GM21529 (cell line): ENCODE results near the gene CACTIN.
"Not testable (repeated sequence)": the region's sequence is repeated elsewhere in the genome, so short reads cannot be mapped to it uniquely, and the experiment has no call there.

Experiments
- ATAC-seq: cut with Tn5 transposase; IDR thresholded peaks from one replicate; pipeline ENCODE4 v1.9.1; 2021; ENCODE audit not compliant: unreplicated experiment

The CACTIN gene

DNA sequence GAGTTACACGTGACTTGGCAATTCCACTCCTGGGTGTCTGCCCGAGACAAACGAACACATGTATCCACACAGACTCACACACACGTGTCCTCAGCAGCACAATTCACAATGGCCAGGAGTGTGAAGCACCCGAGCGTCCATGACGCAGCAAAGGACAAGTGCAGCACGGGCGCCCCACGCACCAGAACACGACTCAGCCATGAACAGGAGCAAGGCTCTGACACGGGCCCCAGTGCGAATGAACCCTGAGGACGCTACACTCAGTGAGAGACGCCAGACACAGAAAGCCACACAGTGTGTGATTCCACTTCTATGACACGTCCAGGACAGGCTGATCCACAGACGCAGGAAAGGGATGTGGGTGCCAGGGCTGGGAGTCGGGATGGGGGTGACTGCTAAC is 37.2 kb upstream of the CACTIN start:
- no peak for ATAC-seq

DNA sequence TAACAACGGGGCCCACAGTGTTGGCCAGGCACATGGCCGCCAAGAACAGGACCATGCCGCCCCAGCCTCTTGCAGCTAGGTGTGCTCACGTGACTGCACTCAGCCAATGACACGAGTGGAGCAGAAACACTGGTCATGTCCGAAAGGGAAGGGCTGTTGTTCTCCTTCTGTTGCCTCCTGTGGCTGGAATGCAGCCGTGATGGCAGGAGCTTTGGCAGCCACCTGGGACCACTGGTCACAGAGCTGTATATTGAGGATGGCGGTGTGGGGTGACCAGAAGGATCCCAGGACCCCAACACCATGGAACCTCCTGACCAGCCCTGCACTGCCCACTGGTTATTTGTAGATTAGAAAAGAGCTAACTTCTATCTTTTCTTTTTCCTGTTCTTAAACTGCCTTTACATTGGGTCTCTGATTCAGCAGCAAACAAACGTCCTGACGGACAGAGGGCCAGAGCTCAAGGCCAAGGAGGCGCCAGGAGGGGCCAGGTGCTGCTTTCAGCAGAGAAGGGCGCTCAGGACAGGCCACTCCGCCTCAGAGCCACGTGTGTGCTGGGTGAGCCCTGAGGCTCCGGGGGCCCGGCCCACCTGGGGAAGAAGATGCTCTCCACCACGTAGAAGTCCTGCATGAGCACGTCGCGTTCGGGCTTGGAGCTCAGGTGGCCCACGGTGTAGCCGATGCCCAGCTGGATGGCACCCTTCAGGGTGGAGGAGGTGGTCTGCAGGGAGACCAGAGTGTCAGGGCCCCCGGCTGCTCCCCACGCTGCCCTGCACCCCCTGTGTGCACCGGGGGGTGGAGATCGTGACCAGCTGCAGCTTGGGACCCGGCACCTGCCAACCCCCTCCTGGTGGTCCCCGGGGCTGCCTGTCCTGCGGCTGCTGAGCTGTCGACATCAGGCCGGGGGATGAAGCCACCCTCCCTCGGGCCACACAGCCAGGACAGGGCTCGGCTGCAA is 35.0 kb upstream of the CACTIN start:
- ATAC-seq, result no peak

- no peak for ATAC-seq
Observed at GRCh38 chr19:3660493-3661219, 34.1 kb upstream of the CACTIN start.

- no peak for ATAC-seq
Observed at GRCh38 chr19:3659746-3660112, 33.1 kb upstream of the CACTIN start.

DNA sequence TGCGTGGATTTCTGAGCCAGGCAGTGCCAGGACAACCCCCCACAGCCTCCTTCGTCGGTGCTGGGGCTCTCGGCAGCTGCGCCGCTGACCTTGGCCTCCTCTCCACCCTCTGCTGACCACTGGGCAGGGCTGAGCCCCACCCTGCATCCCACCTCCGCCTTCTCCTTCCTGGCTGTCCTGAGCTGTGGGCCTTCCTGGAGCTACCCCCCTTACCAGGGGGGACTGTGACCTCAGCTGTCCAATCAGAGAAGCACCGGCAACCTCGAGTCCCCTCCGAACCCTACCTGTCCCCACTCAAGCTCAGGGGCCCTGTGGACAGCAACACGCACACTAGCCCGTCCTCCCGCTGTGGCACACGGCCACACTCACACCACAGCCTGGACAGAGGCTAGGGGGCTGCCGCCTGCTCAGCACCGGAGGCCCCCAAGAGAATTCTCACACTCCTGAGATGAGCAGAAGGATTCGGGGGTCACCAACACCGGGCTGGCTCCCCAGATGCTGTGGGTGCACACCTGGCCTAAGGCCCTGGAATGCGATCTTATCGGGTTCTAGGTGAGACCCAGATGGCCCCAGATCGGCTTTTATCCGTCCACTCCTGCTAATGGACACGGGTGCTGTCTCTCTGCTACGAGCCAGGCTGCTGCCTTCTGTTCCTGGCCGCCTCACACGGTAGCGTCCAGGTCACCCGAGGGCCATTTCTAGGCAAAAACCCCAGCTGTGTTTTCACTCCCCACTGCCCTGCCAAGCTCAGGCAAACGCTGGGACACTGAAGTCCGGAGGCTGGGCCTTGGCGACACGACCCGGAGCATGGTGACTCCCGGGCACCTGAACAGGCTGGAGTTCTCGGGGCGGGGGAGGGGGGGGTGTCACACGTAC is 32.5 kb upstream of the CACTIN start:
- ATAC-seq, result no peak

- no peak for ATAC-seq
Observed at GRCh38 chr19:3658004-3658869, 31.6 kb upstream of the CACTIN start.

GRCh38 chr19:3657395-3657769 is 30.8 kb upstream of the CACTIN start:
- no peak for ATAC-seq

DNA sequence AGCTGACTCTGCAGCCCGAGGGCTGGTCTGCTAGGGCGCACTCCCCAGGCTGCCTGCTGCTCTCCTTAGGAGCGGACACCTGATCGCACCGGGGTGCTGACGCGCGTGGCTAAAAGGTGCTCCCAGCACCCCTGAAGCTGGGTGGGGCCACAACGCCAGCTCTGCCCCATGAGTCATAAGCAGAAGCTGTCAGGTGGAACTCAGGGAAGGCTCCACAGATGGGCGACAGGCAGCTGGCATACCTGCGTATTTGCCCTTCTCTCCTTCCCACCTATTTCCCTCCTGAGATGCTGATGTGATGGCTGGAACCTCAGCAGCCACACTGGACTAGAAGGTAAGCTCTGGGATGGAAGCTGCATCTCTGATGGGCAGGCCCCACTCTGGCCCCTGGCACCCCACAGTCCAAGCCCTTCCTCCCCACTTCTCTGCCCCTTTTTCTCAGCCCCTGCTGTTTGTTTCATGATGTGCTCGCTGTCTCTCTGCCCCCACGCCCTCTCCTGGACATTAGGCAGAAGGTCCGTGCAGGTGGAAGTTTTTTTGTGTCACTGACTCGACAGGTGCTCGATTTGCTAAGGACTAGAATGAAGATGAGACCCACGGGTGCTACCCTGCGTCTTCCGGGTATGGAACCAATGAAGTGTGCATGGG is 30.3 kb upstream of the CACTIN start:
- ATAC-seq, result no peak

DNA sequence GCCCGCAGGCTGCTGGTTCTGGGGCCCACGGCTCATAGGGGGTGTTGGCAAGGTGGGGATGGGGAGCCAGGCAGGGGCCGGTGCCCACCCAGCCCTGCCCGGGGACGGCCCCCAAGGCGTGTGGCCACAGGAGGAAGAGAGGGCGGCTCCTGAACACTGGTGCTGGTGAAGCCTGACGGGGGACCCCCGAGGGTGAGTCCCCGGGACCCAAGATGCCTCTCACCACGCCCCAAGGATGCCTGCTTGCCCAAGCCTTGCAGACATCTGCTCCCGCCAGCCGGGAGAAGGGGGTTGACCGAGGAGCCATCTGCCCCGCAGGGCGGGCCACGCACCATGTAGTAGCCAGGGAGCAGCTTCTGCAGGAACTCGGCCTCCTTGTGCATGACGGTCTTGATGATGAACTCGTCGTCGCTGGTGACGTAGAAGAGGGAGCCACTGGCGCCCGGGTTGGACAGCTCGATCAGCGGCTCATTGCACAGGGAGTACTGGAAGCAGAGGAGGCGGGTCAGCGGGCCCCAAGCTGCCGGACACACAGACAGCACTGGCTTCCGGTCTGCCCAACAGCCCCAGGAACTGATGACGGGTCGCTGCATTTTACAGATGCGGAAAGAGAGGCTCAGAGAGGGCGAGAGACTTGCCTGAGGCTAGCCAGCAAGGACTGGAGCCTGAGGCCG is 29.6 kb upstream of the CACTIN start:
- ATAC-seq, result no peak

- no peak for ATAC-seq
Observed at GRCh38 chr19:3655402-3656072, 28.9 kb upstream of the CACTIN start.

DNA sequence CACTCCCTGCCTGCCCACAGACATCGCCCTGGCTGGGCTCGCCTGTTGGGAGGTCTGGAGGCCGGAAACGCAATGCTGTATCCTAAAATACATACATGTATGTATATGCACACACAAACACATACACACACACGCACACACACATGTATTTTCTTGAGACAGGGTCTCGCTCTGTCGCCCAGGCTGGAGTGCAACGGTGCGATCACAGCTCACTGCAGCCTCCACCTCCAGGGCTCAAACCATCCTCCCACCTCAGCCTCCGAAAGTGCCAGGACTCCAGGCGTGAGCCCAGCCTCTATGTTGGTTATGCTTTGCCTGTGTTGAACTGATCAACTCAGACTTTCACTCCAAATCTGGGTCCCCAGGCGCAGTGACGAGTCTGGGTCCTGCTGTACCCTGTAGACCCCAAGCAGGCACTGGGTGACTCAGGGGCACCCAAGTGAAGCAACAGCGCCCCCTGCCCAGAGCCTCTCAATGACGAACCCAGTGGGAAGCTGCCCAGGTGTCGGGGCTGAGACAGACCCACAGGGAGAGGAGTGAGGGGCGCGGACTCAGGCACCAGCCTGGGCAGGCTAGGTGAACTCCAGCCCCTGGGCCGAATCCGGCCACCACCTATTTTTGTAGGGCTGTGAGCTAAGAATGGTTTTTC is 27.4 kb upstream of the CACTIN start:
- no peak for ATAC-seq

GRCh38 chr19:3653081-3653795 is 26.6 kb upstream of the CACTIN start:
- ATAC-seq, result no peak

DNA sequence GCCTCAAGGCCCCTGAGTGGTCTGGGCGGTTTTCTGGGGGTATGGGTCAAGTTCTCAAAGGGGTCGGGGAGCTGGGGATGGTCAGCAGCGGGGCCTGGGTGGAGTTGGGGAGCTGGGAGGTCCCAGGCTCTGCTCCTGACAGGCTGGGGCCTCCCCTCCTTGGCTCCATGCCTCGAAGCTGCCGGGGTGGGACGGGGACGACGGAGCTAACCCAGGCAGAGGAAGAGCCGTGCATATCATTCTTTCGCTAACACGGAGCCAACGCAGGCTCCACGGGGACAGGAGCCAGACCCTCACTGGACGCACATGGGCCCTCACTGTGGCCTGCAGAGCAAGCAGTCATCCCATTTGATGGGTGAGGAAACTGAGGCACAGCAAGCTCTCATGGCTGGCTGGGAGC is 25.8 kb upstream of the CACTIN start:
- ATAC-seq, result no peak

DNA sequence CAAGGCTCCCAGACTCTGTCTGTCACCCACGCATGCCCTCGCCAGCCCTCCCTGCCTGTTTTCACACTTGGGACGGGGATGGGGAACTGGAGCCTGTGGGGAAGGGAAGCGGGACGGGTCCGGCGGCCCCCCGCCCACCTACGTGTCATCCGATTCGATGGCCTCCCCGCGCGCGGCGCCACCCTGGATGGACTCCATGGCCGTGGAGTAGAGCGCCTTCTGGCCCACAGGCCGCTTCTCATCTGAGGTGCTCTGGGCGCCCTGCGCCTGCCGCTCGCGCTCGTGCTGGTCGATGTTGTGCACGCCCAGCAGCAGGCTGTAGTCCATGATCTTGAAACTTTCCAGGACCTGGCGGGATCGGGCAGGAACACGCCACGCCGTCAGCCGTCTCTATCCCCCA is 25.1 kb upstream of the CACTIN start:
- no peak for ATAC-seq

- ATAC-seq, result no peak
Observed at GRCh38 chr19:3649888-3650287, 23.3 kb upstream of the CACTIN start.

GRCh38 chr19:3648037-3648905 is 21.7 kb upstream of the CACTIN start:
- ATAC-seq, result no peak

DNA sequence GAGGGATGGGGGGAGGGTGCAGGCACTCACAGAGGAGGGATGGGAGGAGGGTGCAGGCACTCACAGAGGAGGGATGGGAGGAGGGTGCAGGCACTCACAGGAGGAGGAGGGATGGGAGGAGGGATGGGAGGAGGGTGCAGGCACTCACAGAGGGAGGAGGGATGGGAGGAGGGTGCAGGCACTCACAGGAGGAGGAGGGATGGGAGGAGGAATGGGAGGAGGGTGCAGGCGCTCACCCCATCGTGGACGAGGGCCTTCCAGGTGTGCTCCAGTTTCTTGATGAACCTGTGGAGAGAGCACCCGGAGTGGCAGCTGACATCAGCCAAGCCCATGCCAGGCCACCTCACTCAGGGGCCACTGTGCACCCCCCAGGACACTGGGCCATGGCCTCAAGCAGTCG is 20.5 kb upstream of the CACTIN start:
- ATAC-seq, result not testable (repeated sequence)
